SK-N-SH treated with all-trans-retinoic acid at 6 μM for 48 hours (cell line): ENCODE measurements around the gene CDK5R1.

Experiments used
- ATAC-seq: fragments of 200-7000 bp; cut with Tn5 transposase; 3 replicates; pipeline ENCODE4 v1.9.1; 2020; ENCODE audit warnings: mild to moderate bottlenecking, moderate library complexity
- ARNTL ChIP-seq: fragments of 450-650 bp; formaldehyde crosslinking; IDR thresholded peaks from 2 replicates; pipeline ENCODE4 v1.5.0; 2020; ENCODE audit warnings: low read depth, mild to moderate bottlenecking, moderate library complexity, borderline replicate concordance
- BACH2 ChIP-seq: fragments of 250-450 bp; sonication (Bioruptor Pico); IDR thresholded peaks from 2 replicates; pipeline ENCODE4 v1.9.0; 2021; ENCODE audit warnings: mild to moderate bottlenecking, borderline replicate concordance
- CREB5 ChIP-seq: fragments of 250-450 bp; sonication (Bioruptor Pico); IDR thresholded peaks from 2 replicates; pipeline ENCODE4 v1.5.1; 2020; ENCODE audit warnings: low read depth, mild to moderate bottlenecking, moderate library complexity
- CSDC2 ChIP-seq: fragments of 250-450 bp; sonication (Bioruptor Pico); IDR thresholded peaks from 2 replicates; pipeline ENCODE4 v1.5.0; 2020; ENCODE audit warnings: mild to moderate bottlenecking, moderate library complexity
- CSRNP3 ChIP-seq: fragments of 250-450 bp; sonication (Bioruptor Pico); IDR thresholded peaks from 2 replicates; pipeline ENCODE4 v1.5.1; 2021; ENCODE audit warnings: mild to moderate bottlenecking, moderate library complexity
- GLIS3 ChIP-seq: fragments of 250-450 bp; sonication (Bioruptor Pico); IDR thresholded peaks from 2 replicates; pipeline ENCODE4 v1.5.0; 2020; ENCODE audit warnings: mild to moderate bottlenecking, moderate library complexity
- ISL1 ChIP-seq: fragments of 250-450 bp; sonication (Bioruptor Pico); IDR thresholded peaks from 2 replicates; pipeline ENCODE4 v2.1.2; 2022; ENCODE audit warnings: mild to moderate bottlenecking, moderate library complexity
- OSR1 ChIP-seq: fragments of 250-450 bp; sonication (Bioruptor Pico); IDR thresholded peaks from 2 replicates; pipeline ENCODE4 v1.8.0; 2022; ENCODE audit warnings: moderate library complexity, mild to moderate bottlenecking, inconsistent platforms
- PATZ1 ChIP-seq: fragments of 250-450 bp; sonication (Bioruptor Pico); IDR thresholded peaks from 2 replicates; pipeline ENCODE4 v1.8.0; 2020; ENCODE audit warnings: mild to moderate bottlenecking, moderate library complexity, borderline replicate concordance
- POU6F1 ChIP-seq: fragments of 250-450 bp; sonication (Bioruptor Pico); IDR thresholded peaks from 2 replicates; pipeline ENCODE4 v1.8.0; 2021; ENCODE audit warnings: low read depth, mild to moderate bottlenecking, moderate library complexity, borderline replicate concordance
- PPARA ChIP-seq: fragments of 250-450 bp; sonication (Bioruptor Pico); IDR thresholded peaks from 2 replicates; pipeline ENCODE4 v1.5.0; 2020; ENCODE audit warnings: mild to moderate bottlenecking, borderline replicate concordance
- RARB ChIP-seq: fragments of 250-450 bp; sonication (Bioruptor Pico); IDR thresholded peaks from 2 replicates; pipeline ENCODE4 v1.8.0; 2021; ENCODE audit warnings: mild to moderate bottlenecking, moderate library complexity
- SNAI2 ChIP-seq: fragments of 250-450 bp; sonication (Bioruptor Pico); IDR thresholded peaks from 2 replicates; pipeline ENCODE4 v1.5.0; 2020; ENCODE audit warnings: mild to moderate bottlenecking, moderate library complexity
- TCF4 ChIP-seq: fragments of 250-450 bp; sonication (Bioruptor Pico); IDR thresholded peaks from 2 replicates; pipeline ENCODE4 v1.8.0; 2021; ENCODE audit warnings: mild to moderate bottlenecking, moderate library complexity, borderline replicate concordance
- ZFP3 ChIP-seq: fragments of 250-450 bp; sonication (Bioruptor Pico); IDR thresholded peaks from 2 replicates; pipeline ENCODE4 v1.5.0; 2020; ENCODE audit warnings: mild to moderate bottlenecking, moderate library complexity
- ZFP30 ChIP-seq: fragments of 450-650 bp; formaldehyde crosslinking; IDR thresholded peaks from 2 replicates; pipeline ENCODE4 v1.5.0; 2022; ENCODE audit warnings: mild to moderate bottlenecking, moderate library complexity
- ZNF565 ChIP-seq: fragments of 450-650 bp; formaldehyde crosslinking; conservative IDR thresholded peaks from 2 replicates; pipeline ENCODE4 v1.5.0; 2020; ENCODE audit warnings: low read depth, mild to moderate bottlenecking, moderate library complexity
- ZNF70 ChIP-seq: fragments of 450-650 bp; formaldehyde crosslinking; IDR thresholded peaks from 2 replicates; pipeline ENCODE4 v1.5.0; 2020; ENCODE audit warnings: mild to moderate bottlenecking, moderate library complexity
- ZNF8 ChIP-seq: fragments of 450-650 bp; formaldehyde crosslinking; IDR thresholded peaks from 2 replicates; pipeline ENCODE4 v1.5.0; 2020; ENCODE audit warnings: mild to moderate bottlenecking, moderate library complexity

Gene CDK5R1

GRCh38 chr17:32443827-32444300 lies 42.9 kb upstream of the CDK5R1 start:
- peak; percentile 26 for ATAC-seq
- TF ChIP-seq CSRNP3 (CRISPR knock-in tag) = no peak
- no peak for TF ChIP-seq OSR1 (CRISPR knock-in tag)
- TF ChIP-seq ZFP30 (CRISPR knock-in tag) = no peak
- no peak for TF ChIP-seq POU6F1 (CRISPR knock-in tag)
- TF ChIP-seq ISL1 (CRISPR knock-in tag) = no peak
- TF ChIP-seq ZFP3 (CRISPR knock-in tag) = no peak
- TF ChIP-seq SNAI2 (CRISPR knock-in tag) = no peak
- no peak for TF ChIP-seq PPARA (CRISPR knock-in tag)
- TF ChIP-seq RARB (CRISPR knock-in tag) = no peak

- ATAC-seq = peak; percentile 95
- TF ChIP-seq GLIS3 (no peak), BACH2 (CRISPR knock-in tag) (no peak), ARNTL (CRISPR knock-in tag) (no peak), ZNF70 (CRISPR knock-in tag) (no peak), POU6F1 (CRISPR knock-in tag) (no peak), SNAI2 (CRISPR knock-in tag) (no peak), PPARA (CRISPR knock-in tag) (no peak), CREB5 (no peak), CSDC2 (CRISPR knock-in tag) (no peak), TCF4 (CRISPR knock-in tag) (no peak)
Measured at GRCh38 chr17:32444301-32445073, 42.3 kb upstream of the CDK5R1 start, which contains the start of gene PSMD11. PSMD11 (plus strand) TSS chr17:32444510; CDS start chr17:32444524, 14 bp downstream.

- ATAC-seq = peak; percentile 71
Measured at GRCh38 chr17:32445074-32445415, 41.7 kb upstream of the CDK5R1 start.

More at GRCh38 chr17:32445074-32445415, 41.7 kb upstream of the CDK5R1 start:
- TF ChIP-seq PPARA (CRISPR knock-in tag) = no peak
- no peak for TF ChIP-seq ZNF565 (CRISPR knock-in tag)
- no peak for TF ChIP-seq GLIS3
- TF ChIP-seq ZFP3 (CRISPR knock-in tag) = no peak
- TF ChIP-seq PATZ1 = no peak
- TF ChIP-seq ZNF8 = no peak
